Measurements from ENCODE around the gene LRRC73. TPM values are rescaled to one million over a fixed set of nuclear protein-coding genes. Genes with fewer than 3 reads are reported as not detected.

LRRC73 gene
- total and polyA plus RNA-seq, 9 of the 15 experiments (the other 6 are each of a cell fraction or from before 2014, with no cell fraction given) = 0.07 to 0.55 (median 0.16) TPM; not detected in 3

DNA sequence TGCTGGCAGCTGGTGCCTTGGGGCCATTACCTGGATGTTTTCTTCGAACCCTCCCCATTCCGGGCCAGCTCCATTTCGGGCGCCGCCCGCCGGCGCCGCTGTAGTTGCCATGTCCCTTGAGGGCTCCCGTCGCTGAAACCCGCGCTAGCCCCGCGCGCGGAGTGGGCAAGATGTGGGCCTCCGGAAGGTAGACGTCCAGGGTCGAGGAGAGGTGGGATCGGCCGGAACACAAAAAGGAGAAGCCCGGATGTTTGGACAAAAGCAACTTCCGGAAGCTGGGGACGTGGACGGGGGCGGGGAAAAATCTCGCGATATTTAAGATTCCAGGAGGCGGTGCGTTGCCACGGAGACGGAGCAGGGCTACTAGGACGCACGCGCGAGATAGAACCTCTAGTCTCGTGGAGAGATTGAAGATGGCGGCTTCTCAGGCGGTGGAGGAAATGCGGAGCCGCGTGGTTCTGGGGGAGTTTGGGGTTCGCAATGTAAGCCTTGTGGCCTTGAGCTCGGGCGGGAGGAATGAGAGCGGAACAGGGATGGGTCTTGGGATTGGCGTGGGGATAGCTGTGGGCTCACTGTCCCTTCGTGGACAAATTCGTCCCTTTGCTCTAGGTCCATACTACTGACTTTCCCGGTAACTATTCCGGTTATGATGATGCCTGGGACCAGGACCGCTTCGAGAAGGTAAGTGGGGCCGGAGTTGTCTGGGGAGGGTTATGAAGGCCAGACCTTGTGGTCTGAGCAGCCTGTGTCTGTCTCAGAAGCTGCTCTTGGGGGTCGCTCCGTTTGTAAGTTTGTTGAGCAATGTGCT is 6.8 kb upstream of the LRRC73 start, which contains the start of the genes POLR1C and YIPF3 (continued):
- TF ChIP-seq, protein P1, sequence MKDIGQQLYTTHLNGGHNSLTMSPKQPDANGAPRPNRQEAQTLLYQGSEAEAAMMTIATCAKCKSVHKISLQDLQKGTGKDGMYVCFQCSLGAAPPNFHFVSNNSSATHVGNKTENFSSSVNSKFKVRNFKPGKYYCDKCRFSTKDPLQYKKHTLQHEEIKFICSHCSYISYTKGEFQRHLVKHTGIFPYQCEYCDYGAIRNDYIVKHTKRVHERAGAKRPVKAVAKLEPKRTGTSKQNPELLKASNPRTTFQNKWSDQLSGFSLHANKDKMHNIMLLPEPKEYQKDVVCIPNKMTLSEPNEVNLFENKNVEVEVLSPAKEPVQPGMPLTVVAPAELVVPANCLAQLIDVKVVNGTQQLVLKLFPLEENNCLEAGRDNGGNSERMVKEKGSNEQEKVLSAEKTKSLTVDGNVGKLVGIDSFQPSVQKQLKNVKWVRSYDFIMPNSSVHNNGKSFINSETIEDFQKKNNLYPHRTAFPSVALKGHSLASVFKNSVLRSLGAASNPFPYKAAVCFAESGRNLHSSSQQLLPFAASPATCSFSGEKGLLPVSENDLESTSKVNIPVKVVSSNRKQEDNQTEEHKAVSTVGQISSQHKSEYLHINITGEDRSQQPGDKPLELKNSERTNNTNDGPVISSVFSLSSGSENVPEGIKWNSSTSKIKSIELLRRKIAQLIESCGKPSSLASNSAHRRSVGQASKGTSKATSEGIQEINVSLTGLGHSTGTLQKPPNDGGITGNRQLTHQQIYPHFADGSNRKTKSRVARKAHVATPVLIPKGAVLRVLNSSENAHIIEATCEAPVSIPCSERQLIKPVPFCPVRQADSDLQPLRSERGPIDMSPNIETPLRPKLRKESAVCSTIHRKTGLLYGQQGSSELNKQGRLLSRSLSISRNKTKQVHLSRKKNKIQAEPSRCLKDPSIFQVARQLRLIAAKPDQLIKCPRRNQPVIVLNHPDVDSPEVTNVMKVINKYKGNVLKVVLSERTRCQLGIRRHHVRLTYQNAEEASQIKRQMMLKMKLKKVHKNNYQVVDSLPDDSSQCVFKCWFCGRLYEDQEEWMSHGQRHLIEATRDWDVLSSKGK (CRISPR knock-in tag; IDR thresholded peaks at IDR 0.05) = no peak
- TF ChIP-seq ZNF121 (CRISPR knock-in tag; conservative IDR thresholded peaks at IDR 0.05) = no peak
- TF ChIP-seq ZNF232 (CRISPR knock-in tag; IDR thresholded peaks at IDR 0.05) = no peak
- TF ChIP-seq PHF21A (IDR thresholded peaks at IDR 0.05; ENCODE audit: borderline replicate concordance, low read depth) = no peak
- no peak for TF ChIP-seq ZNF217 (CRISPR knock-in tag; IDR thresholded peaks at IDR 0.05)
- peak; percentile 88 for TF ChIP-seq ETV1 (tag; conservative IDR thresholded peaks at IDR 0.05; ENCODE audit: low read depth)
- TF ChIP-seq, protein P2, sequence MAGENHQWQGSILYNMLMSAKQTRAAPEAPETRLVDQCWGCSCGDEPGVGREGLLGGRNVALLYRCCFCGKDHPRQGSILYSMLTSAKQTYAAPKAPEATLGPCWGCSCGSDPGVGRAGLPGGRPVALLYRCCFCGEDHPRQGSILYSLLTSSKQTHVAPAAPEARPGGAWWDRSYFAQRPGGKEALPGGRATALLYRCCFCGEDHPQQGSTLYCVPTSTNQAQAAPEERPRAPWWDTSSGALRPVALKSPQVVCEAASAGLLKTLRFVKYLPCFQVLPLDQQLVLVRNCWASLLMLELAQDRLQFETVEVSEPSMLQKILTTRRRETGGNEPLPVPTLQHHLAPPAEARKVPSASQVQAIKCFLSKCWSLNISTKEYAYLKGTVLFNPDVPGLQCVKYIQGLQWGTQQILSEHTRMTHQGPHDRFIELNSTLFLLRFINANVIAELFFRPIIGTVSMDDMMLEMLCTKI (IDR thresholded peaks at IDR 0.05; ENCODE audit: partially characterized antibody) = no peak
- TF ChIP-seq, protein P3, sequence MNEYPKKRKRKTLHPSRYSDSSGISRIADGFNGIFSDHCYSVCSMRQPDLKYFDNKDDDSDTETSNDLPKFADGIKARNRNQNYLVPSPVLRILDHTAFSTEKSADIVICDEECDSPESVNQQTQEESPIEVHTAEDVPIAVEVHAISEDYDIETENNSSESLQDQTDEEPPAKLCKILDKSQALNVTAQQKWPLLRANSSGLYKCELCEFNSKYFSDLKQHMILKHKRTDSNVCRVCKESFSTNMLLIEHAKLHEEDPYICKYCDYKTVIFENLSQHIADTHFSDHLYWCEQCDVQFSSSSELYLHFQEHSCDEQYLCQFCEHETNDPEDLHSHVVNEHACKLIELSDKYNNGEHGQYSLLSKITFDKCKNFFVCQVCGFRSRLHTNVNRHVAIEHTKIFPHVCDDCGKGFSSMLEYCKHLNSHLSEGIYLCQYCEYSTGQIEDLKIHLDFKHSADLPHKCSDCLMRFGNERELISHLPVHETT (CRISPR knock-in tag; conservative IDR thresholded peaks at IDR 0.05 in 1 of 2, IDR thresholded peaks at IDR 0.05 in 1 of 2) = peak in 1 of 2 experiments; percentile 72; a peak in 2 of 4 replicates
- TF ChIP-seq POU5F1 (IDR thresholded peaks at IDR 0.05; ENCODE audit: borderline replicate concordance, low read depth, low read length, partially characterized antibody) = peak; percentile 56
- TF ChIP-seq CHD2 (IDR thresholded peaks at IDR 0.05; ENCODE audit: low read depth, low read length) = peak; percentile 97
- peak; percentile 81 for TF ChIP-seq HCFC1 (IDR thresholded peaks at IDR 0.05; ENCODE audit: low read depth, low read length)
- TF ChIP-seq ZNF668 (CRISPR knock-in tag; IDR thresholded peaks at IDR 0.05) = no peak
- TF ChIP-seq SMARCC2 (IDR thresholded peaks at IDR 0.05; ENCODE audit: low read depth) = no peak
- TF ChIP-seq TCFL5 (CRISPR knock-in tag; conservative IDR thresholded peaks at IDR 0.05) = no peak
- no peak for TF ChIP-seq ZNF586 (CRISPR knock-in tag; conservative IDR thresholded peaks at IDR 0.05)
- TF ChIP-seq, protein P4, sequence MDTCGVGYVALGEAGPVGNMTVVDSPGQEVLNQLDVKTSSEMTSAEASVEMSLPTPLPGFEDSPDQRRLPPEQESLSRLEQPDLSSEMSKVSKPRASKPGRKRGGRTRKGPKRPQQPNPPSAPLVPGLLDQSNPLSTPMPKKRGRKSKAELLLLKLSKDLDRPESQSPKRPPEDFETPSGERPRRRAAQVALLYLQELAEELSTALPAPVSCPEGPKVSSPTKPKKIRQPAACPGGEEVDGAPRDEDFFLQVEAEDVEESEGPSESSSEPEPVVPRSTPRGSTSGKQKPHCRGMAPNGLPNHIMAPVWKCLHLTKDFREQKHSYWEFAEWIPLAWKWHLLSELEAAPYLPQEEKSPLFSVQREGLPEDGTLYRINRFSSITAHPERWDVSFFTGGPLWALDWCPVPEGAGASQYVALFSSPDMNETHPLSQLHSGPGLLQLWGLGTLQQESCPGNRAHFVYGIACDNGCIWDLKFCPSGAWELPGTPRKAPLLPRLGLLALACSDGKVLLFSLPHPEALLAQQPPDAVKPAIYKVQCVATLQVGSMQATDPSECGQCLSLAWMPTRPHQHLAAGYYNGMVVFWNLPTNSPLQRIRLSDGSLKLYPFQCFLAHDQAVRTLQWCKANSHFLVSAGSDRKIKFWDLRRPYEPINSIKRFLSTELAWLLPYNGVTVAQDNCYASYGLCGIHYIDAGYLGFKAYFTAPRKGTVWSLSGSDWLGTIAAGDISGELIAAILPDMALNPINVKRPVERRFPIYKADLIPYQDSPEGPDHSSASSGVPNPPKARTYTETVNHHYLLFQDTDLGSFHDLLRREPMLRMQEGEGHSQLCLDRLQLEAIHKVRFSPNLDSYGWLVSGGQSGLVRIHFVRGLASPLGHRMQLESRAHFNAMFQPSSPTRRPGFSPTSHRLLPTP (IDR thresholded peaks at IDR 0.05; ENCODE audit: borderline replicate concordance, extremely low read depth, insufficient read length) = no peak
- TF ChIP-seq SNIP1 (IDR thresholded peaks at IDR 0.05; ENCODE audit: low read depth) = no peak

All from K562 (cell line).